ENCODE data around the gene NUDCD3.
A peak's percentile ranks its signal among the peaks of the same experiment; 100 is the strongest.

NUDCD3 gene

GRCh38 chr7:44348300-44348699, 142.2 kb downstream of the NUDCD3 start:
- peak in 1 of 2 experiments; percentile 30 for DNase-seq

GRCh38 chr7:44347546-44348114, 142.8 kb downstream of the NUDCD3 start:
- DNase-seq = no peak

DNA sequence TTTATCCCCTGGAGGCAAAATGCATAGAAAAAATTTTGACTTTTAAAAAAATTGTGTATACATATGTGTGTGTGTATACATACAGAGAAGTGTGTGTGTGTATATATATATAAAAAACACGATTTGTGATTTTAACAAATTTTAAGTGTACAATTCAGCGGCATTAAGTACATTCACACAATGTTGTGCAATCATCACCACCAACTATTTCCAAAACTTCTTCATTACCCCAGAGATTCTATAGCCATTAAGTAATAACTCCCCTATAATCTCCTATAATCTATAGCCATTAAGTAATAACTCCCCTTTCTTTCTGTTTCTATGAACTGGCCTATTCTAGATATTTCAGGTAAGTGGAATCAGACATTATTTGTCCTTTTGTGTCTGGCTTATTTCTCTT, 144.4 kb downstream of the NUDCD3 start:
- DNase-seq = no peak

DNA sequence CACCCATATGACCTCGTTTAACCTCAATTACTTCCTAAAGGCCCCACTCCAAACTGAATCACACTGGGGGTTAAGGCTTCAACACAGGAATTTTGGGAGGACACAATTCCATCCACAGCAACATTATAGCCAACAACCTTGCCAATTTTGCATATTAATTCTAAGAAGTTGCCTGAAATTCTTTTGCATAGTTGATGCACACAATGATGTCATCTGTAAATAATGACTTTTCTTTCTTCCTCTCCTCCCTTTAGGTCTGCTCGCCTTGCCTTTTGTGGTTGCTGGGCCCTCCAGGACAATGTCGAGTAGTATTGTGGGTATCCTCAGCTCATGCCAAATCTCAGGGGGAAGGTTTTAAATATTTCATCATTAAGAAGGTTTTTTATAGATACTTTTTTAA, 149.1 kb downstream of the NUDCD3 start:
- no peak for DNase-seq

DNA sequence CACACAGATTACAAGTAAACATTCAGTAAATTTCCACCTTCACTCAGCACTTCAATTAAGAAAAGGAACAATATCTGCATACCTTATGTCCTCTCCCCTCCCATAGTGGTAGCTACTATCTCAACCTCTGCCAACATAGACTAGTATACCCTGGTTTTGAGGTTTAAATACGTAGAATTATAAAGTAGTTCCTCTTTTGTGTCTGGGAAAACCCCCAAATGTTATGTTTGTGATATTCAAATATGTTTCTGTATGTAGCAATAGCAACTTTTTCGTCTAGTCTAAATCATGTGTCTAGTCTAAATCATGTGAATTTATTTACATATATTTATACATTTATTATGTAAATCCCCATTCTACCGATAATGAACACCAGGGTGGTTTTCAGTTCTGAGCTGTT, 151.9 kb downstream of the NUDCD3 start:
- no peak for DNase-seq

DNA sequence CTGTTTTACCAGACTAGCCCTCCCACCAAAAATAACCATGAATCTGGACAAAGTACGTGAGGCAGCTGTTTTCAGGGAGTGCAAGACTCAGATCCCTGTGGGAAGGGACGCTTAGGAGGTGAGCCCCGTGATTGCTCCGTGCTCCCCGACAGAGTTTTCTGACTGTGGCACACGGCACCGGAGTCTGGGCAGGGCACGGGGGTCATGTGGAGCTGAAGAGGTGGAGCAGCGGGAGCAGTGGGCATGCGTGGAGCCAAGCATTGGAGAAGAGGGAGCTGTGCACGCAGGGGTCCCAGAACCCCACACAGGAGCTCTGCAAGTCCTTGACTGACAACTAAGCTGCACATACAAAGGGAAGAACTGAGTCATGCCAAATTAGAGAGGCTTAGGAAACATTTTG, 154.0 kb downstream of the NUDCD3 start:
- DNase-seq = no peak

DNA sequence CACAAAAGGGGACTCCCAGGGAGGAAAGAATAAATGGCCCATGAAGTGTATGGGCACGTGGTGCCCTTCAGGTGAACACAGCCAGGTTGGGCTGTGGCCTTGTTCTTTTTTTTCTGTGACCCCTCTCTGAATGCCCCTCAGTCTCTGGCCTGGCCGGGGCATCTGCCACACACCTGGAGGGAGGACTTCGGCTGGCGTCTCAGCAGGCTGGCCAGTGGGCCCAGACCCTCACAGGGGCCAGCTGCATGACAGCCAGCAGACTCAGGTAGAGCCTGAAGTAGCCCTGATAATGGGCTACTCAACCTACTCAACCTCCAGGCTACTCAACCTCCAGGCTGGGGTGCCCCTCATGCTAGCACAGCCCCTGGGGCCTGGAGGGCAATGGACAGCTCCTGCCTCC, 155.3 kb downstream of the NUDCD3 start:
- DNase-seq = no peak

DNA sequence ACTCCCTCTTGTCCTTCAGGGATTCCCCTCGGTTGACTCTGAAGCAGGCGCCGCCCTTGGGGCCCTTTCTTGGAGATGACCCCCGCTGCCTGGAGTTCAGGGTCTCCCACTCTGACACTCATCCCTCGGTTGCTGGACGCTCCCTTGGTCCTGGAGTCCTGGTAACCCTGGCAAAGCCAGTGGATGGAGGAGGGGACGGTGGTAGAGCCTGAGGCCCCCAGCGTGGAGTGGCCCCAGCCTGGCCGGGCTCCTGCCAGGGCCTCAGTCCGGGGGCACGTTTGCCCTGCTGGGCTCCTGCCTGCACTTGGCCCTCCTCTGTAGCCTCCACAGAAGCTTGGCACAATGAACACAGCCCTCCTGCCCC, 155.7 kb downstream of the NUDCD3 start:
- no peak for DNase-seq

DNA sequence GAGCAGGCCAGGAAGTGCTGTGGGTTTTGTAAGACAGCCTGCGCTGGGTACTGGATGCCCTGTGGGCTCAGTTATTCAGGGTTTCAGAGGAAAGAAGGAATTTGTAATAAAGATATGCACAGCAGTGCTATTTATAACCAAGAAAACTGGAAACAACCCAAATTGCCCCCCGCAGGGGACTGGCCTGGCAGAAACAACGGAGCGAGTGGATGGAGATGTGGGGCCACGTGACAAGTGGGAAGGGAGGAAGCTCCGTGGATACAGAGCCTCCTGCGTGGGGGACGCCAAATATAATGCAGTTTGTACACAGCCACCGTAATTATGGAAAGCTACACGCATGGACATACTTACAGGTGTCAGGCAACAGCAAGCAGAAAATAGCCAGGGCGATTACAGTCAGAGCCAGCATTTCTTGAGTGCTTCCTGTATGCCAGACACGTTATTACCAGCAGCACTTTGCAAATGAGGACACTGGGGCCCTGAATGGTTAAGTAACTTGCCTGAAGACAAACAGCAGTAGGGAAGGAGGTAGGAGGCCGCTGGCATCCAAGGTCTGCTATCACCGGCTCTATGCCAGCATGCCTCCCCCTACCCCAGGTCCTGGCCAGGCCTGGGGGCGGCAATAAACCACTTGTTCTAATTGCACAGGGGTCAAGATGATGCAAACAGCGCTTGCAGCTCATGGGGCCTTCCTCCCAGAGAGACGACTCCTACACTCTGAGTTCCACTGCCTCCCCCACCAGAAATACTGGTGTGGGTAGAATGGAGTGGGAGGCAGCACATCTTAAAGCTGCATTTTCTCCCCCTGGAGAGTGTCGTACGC, 156.3 kb downstream of the NUDCD3 start:
- DNase-seq = no peak

DNA sequence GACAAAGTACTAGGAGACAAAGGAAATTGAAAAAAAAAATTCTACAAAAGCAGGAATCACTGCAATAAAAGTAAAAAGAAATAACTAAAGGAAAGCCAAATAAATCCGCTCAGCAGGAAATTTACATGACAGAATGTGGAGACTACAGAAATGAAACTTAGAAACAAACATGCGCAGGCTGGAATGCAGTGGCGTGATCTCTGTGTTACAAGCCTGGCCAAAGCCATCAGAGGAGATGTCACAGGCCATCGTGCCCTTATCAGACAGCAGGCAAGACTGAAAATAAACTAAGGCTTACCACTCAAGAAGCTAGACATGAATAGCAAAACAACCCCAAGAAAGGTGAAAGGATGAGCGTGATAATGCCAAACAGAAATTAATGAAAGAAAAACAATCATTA, 158.8 kb downstream of the NUDCD3 start:
- DNase-seq = no peak

GRCh38 chr7:44330331-44330730, 160.1 kb downstream of the NUDCD3 start:
- DNase-seq = no peak

DNA sequence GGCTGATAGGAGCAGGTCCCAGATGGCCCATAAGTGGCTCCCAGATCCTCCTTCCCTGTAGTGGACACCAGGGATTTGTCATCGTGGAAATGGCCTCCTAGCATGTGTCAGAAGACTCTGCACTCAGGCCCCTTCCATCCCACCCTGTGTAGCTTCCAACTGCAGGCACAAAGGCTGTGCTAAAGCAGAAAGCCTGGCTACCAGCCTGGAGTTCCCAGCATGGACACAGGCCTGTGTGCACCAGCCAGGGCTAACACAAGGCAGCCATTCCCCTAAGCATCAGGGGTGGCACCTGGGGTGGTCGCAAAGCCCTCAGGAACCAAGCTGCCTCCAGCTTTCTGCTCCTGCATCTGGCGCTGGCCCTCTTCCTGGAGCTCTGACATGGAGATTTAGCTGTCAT, 160.6 kb downstream of the NUDCD3 start:
- peak in 1 of 2 experiments; percentile 26 for DNase-seq

Data from NCI-H524 (cell line).